ENCODE data around the gene TMEM120B. TPM values are rescaled to one million over a fixed set of nuclear protein-coding genes. Genes with fewer than 3 reads are reported as not detected.

The TMEM120B gene
- total and polyA plus RNA-seq, 2 of the 13 experiments (the other 11 are each of a cell fraction or from before 2014, with no cell fraction given) = 7.1 to 12.9 TPM

GRCh38 chr12:121811434-121812319 is 99.1 kb downstream of the TMEM120B start (continued):
- TF ChIP-seq DMAP1 (CRISPR knock-in tag; IDR thresholded peaks at IDR 0.05) (no peak), ZNF607 (CRISPR knock-in tag; IDR thresholded peaks at IDR 0.05; ENCODE audit: borderline replicate concordance) (no peak), SMARCE1 (IDR thresholded peaks at IDR 0.05; ENCODE audit: borderline replicate concordance) (no peak), GLMP (CRISPR knock-in tag; IDR thresholded peaks at IDR 0.05; ENCODE audit: borderline replicate concordance) (no peak), ZNF275 (CRISPR knock-in tag; IDR thresholded peaks at IDR 0.05; ENCODE audit: borderline replicate concordance) (no peak), ZNF775 (CRISPR knock-in tag; IDR thresholded peaks at IDR 0.05; ENCODE audit: borderline replicate concordance) (0 out of 2 replicates have a peak, but pooled peaks have one; percentile 18), PHF21A (CRISPR knock-in tag; IDR thresholded peaks at IDR 0.05) (no peak), SAFB2 (CRISPR knock-in tag; IDR thresholded peaks at IDR 0.05; ENCODE audit: borderline replicate concordance, low read depth) (no peak), RBM22 (optimal IDR thresholded peaks at IDR 0.05; ENCODE audit: low read length) (no peak), HOXA5 (CRISPR knock-in tag; IDR thresholded peaks at IDR 0.05) (peak; percentile 76), ZNF879 (CRISPR knock-in tag; IDR thresholded peaks at IDR 0.05) (no peak), KAT7 (CRISPR knock-in tag; IDR thresholded peaks at IDR 0.05; ENCODE audit: borderline replicate concordance) (peak; percentile 72), RFX5 (IDR thresholded peaks at IDR 0.05; ENCODE audit: low read depth, low read length) (no peak), HNF4G (IDR thresholded peaks at IDR 0.05; ENCODE audit: borderline replicate concordance, low read depth, low read length) (no peak), HNF4G (CRISPR knock-in tag; IDR thresholded peaks at IDR 0.05; ENCODE audit: borderline replicate concordance, low read depth) (no peak), SUZ12 (IDR thresholded peaks at IDR 0.05; ENCODE audit: low read depth, low read length) (no peak), MATR3 (CRISPR knock-in tag; IDR thresholded peaks at IDR 0.05) (no peak), FOSL1 (CRISPR knock-in tag; IDR thresholded peaks at IDR 0.05; ENCODE audit: borderline replicate concordance) (no peak)
- TF ChIP-seq, protein P1, sequence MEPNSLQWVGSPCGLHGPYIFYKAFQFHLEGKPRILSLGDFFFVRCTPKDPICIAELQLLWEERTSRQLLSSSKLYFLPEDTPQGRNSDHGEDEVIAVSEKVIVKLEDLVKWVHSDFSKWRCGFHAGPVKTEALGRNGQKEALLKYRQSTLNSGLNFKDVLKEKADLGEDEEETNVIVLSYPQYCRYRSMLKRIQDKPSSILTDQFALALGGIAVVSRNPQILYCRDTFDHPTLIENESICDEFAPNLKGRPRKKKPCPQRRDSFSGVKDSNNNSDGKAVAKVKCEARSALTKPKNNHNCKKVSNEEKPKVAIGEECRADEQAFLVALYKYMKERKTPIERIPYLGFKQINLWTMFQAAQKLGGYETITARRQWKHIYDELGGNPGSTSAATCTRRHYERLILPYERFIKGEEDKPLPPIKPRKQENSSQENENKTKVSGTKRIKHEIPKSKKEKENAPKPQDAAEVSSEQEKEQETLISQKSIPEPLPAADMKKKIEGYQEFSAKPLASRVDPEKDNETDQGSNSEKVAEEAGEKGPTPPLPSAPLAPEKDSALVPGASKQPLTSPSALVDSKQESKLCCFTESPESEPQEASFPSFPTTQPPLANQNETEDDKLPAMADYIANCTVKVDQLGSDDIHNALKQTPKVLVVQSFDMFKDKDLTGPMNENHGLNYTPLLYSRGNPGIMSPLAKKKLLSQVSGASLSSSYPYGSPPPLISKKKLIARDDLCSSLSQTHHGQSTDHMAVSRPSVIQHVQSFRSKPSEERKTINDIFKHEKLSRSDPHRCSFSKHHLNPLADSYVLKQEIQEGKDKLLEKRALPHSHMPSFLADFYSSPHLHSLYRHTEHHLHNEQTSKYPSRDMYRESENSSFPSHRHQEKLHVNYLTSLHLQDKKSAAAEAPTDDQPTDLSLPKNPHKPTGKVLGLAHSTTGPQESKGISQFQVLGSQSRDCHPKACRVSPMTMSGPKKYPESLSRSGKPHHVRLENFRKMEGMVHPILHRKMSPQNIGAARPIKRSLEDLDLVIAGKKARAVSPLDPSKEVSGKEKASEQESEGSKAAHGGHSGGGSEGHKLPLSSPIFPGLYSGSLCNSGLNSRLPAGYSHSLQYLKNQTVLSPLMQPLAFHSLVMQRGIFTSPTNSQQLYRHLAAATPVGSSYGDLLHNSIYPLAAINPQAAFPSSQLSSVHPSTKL (CRISPR knock-in tag; IDR thresholded peaks at IDR 0.05) = no peak
- TF ChIP-seq, protein P2, sequence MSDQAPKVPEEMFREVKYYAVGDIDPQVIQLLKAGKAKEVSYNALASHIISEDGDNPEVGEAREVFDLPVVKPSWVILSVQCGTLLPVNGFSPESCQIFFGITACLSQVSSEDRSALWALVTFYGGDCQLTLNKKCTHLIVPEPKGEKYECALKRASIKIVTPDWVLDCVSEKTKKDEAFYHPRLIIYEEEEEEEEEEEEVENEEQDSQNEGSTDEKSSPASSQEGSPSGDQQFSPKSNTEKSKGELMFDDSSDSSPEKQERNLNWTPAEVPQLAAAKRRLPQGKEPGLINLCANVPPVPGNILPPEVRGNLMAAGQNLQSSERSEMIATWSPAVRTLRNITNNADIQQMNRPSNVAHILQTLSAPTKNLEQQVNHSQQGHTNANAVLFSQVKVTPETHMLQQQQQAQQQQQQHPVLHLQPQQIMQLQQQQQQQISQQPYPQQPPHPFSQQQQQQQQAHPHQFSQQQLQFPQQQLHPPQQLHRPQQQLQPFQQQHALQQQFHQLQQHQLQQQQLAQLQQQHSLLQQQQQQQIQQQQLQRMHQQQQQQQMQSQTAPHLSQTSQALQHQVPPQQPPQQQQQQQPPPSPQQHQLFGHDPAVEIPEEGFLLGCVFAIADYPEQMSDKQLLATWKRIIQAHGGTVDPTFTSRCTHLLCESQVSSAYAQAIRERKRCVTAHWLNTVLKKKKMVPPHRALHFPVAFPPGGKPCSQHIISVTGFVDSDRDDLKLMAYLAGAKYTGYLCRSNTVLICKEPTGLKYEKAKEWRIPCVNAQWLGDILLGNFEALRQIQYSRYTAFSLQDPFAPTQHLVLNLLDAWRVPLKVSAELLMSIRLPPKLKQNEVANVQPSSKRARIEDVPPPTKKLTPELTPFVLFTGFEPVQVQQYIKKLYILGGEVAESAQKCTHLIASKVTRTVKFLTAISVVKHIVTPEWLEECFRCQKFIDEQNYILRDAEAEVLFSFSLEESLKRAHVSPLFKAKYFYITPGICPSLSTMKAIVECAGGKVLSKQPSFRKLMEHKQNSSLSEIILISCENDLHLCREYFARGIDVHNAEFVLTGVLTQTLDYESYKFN (CRISPR knock-in tag; conservative IDR thresholded peaks at IDR 0.05) = no peak
